Esophagus muscularis mucosa (tissue), 4 donors: Measurements from ENCODE around the gene CAPN7. TPM values are rescaled to one million over a fixed set of nuclear protein-coding genes. Genes with fewer than 3 reads are reported as not detected.

Experiments used
- DNase-seq: peaks from one replicate; pipeline ENCODE4 v3.0.0-alpha.2; 2017; ENCODE audit errors: extremely low spot score
- H3K27ac ChIP-seq, 4 donors: fragments of 200-600 bp; sonication (generic); replicated peaks in 1 of 4; 1 replicate in 3 of 4; 2 replicates in 1 of 4; pipeline ENCODE4 v1.5.1; 2016 to 2019; ENCODE audit warnings: mild to moderate bottlenecking in 1 of 4
- H3K27me3 ChIP-seq, 4 donors: fragments of 200-600 bp; sonication (generic); one replicate each; pipeline versions ENCODE4 v1.5.1 to v1.6.0; 2016 to 2019
- H3K36me3 ChIP-seq, 4 donors: fragments of 200-600 bp; sonication (generic); one replicate each; pipeline ENCODE4 v1.5.1; 2016 to 2019
- H3K4me1 ChIP-seq, 4 donors: fragments of 200-600 bp; sonication (generic); one replicate each; pipeline ENCODE4 v1.5.1; 2016 to 2019
- H3K4me3 ChIP-seq, 4 donors: fragments of 200-600 bp; sonication (generic); 1 replicate in 2 of 4; 2 replicates in 2 of 4; pipeline ENCODE4 v1.5.1; 2016 to 2019; ENCODE audit warnings: mild to moderate bottlenecking in 4 of 4, moderate library complexity in 1 of 4
- H3K9me3 ChIP-seq, 4 donors: fragments of 200-600 bp; sonication (generic); 1 replicate in 3 of 4; 2 replicates in 1 of 4; pipeline ENCODE4 v1.5.1; 2016 to 2019
- EP300 ChIP-seq: sonication (generic); formaldehyde crosslinking; IDR thresholded peaks from one replicate; pipeline ENCODE4 v1.6.1; 2017; ENCODE audit warnings: antibody characterized with exemption
- POLR2A ChIP-seq: fragments of 450-650 bp; IDR thresholded peaks from one replicate; pipeline ENCODE4 v1.6.1; 2017; ENCODE audit warnings: antibody characterized with exemption, moderate library complexity, mild to moderate bottlenecking, low read depth
- POLR2AphosphoS5 ChIP-seq, 2 donors: sonication (generic); formaldehyde crosslinking; IDR thresholded peaks; one replicate each; pipeline ENCODE4 v1.6.1; 2017; ENCODE audit warnings: antibody characterized with exemption in 2 of 2
- WGBS: methylation state at CpG from one replicate; pipeline ENCODE4 v1.1.5; 2018; 5-methylcytosine and 5-hydroxymethylcytosine counted together
- intact Hi-C: fragments of 100-400 bp; cut with DNase I; formaldehyde crosslinking; loops from one replicate; pipeline ENCODE4 v1.15.1; 2023
- total RNA-seq, 4 donors: library from RNA; depleted of rRNA; stranded (reverse); fragments of >200 nt; gene quantifications; one replicate each; pipeline versions ENCODE4 v1.1.0 to v1.2.1, GENCODE V29; 2016
- TF ChIP-seq, protein P1 (sequence below), 3 experiments: fragments of 200-600 bp in 2 of 3; fragments of 450-650 bp in 1 of 3; sonication (generic) in 2 of 3; IDR thresholded peaks; one replicate each; pipeline ENCODE4 v1.5.1; 2017 to 2019; ENCODE audit warnings: antibody characterized with exemption in 3 of 3, mild to moderate bottlenecking in 2 of 3, moderate library complexity in 1 of 3

CAPN7 gene
- total RNA-seq, 4 donors from 2014 or later = 33.0 to 52.0 (median 43.3) TPM

DNA sequence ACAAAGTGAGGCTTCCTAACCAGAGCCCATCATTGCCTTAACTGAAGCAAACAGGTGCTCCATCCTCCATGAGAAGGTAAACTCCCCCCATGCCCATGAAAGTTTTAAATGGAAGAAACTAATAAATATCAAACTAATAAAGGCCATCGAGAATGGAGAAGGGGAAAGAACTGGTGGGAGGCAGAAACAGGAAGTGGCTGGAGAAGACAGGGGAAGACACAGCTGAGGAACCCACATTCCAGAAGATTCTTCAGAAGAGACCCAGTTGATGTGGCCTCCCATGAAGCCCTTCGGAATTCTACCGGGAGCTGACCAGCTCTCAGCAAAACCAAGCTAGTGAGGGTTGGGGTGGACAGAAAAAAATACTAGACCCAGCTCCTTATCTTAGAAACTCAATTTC is 84.7 kb downstream of the CAPN7 start:
- TF ChIP-seq POLR2A (no peak), POLR2AphosphoS5 (IDR thresholded peaks at IDR 0.05) (no peak), EP300 (no peak)
- TF ChIP-seq, protein P1, sequence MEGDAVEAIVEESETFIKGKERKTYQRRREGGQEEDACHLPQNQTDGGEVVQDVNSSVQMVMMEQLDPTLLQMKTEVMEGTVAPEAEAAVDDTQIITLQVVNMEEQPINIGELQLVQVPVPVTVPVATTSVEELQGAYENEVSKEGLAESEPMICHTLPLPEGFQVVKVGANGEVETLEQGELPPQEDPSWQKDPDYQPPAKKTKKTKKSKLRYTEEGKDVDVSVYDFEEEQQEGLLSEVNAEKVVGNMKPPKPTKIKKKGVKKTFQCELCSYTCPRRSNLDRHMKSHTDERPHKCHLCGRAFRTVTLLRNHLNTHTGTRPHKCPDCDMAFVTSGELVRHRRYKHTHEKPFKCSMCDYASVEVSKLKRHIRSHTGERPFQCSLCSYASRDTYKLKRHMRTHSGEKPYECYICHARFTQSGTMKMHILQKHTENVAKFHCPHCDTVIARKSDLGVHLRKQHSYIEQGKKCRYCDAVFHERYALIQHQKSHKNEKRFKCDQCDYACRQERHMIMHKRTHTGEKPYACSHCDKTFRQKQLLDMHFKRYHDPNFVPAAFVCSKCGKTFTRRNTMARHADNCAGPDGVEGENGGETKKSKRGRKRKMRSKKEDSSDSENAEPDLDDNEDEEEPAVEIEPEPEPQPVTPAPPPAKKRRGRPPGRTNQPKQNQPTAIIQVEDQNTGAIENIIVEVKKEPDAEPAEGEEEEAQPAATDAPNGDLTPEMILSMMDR (IDR thresholded peaks at IDR 0.05) = no peak
- no peaks in the 10 kb centered on the region for H3K9me3 ChIP-seq
- WGBS = 85% methylated on average over 3 of the region's 3 CpGs
- peaks cover 41 to 76% (median 55%) of the 10 kb centered on the region in 4 donors for H3K4me1 ChIP-seq
- no peak for DNase-seq
- H3K27me3 ChIP-seq = no peaks in the 10 kb centered on the region
- intact Hi-C loops = no loop called here
- H3K4me3 ChIP-seq = no peak overlapping the region
- H3K36me3 ChIP-seq = no peaks in the 10 kb centered on the region
- peak overlapping the region; percentile 60 to 78 (median 70) for H3K27ac ChIP-seq

GRCh38 chr3:15291589-15292541 is 85.8 kb downstream of the CAPN7 start:
- intact Hi-C loops = no loop called here
- Histone ChIP-seq H3K4me1 (peaks cover 41 to 76% (median 57%) of the 10 kb centered on the region in 4 donors), H3K9me3 (no peaks in the 10 kb centered on the region), H3K27ac (peak overlapping the region; percentile 60 to 78 (median 70)), H3K4me3 (no peak overlapping the region), H3K27me3 (no peaks in the 10 kb centered on the region), H3K36me3 (no peaks in the 10 kb centered on the region)
- DNase-seq = no peak
- 77% methylated on average over 4 of the region's 6 CpGs for WGBS
- TF ChIP-seq POLR2AphosphoS5 (IDR thresholded peaks at IDR 0.05) = peak in 1 of 2 donors; percentile 12
- TF ChIP-seq, protein P1 (IDR thresholded peaks at IDR 0.05) = no peak

- Histone ChIP-seq H3K27ac (peak overlapping the region; percentile 60 to 78 (median 70)), H3K4me1 (peaks cover 33 to 65% (median 49%) of the 10 kb centered on the region in 4 donors), H3K9me3 (no peaks in the 10 kb centered on the region), H3K27me3 (no peaks in the 10 kb centered on the region), H3K36me3 (no peaks in the 10 kb centered on the region), H3K4me3 (no peak overlapping the region)
- WGBS = 60% methylated on average over 13 of the region's 13 CpGs
- intact Hi-C loops = no loop called here
- TF ChIP-seq EP300 (no peak), POLR2AphosphoS5 (IDR thresholded peaks at IDR 0.05) (peak; percentile 47 to 53)
- no peak for DNase-seq
Observed at GRCh38 chr3:15292765-15293522, 86.9 kb downstream of the CAPN7 start.

- H3K4me1 ChIP-seq = peaks cover 33 to 57% (median 46%) of the 10 kb centered on the region in 4 donors
- H3K27ac ChIP-seq = peak overlapping the region; percentile 64 to 78 (median 74)
- peak in 1 of 2 donors; percentile 19 for TF ChIP-seq POLR2AphosphoS5 (IDR thresholded peaks at IDR 0.05)
- TF ChIP-seq, protein P1 (IDR thresholded peaks at IDR 0.05) = no peak
- WGBS = 77% methylated on average over 5 of the region's 5 CpGs
- H3K9me3 ChIP-seq = no peaks in the 10 kb centered on the region
- no peak overlapping the region for H3K4me3 ChIP-seq
- no peaks in the 10 kb centered on the region for H3K27me3 ChIP-seq
- DNase-seq = no peak
- no peaks in the 10 kb centered on the region for H3K36me3 ChIP-seq
- intact Hi-C loops = no loop called here
Observed at GRCh38 chr3:15294929-15295328, 88.9 kb downstream of the CAPN7 start.

GRCh38 chr3:15295506-15295905 is 89.5 kb downstream of the CAPN7 start:
- peak overlapping the region; percentile 64 to 78 (median 74) for H3K27ac ChIP-seq
- H3K9me3 ChIP-seq = no peaks in the 10 kb centered on the region
- H3K27me3 ChIP-seq = no peaks in the 10 kb centered on the region
- peak; percentile 58 to 66 for TF ChIP-seq POLR2AphosphoS5 (IDR thresholded peaks at IDR 0.05)
- TF ChIP-seq, protein P1 (IDR thresholded peaks at IDR 0.05) = no peak
- intact Hi-C loops = no loop called here
- 60% methylated on average over 6 of the region's 6 CpGs for whole genome bisulfite sequencing
- H3K36me3 ChIP-seq = no peaks in the 10 kb centered on the region
- DNase-seq = no peak
- H3K4me3 ChIP-seq = no peak overlapping the region
- H3K4me1 ChIP-seq = peaks cover 33 to 63% (median 48%) of the 10 kb centered on the region in 4 donors
